NCI-H187 (cell line): ENCODE data around the gene SLC4A8.

ENCODE experiments used
- DNase-seq, 2 experiments: peaks; one replicate each; lab custom pipeline; 2025; lab: John Stamatoyannopoulos, UW

The SLC4A8 gene

DNA sequence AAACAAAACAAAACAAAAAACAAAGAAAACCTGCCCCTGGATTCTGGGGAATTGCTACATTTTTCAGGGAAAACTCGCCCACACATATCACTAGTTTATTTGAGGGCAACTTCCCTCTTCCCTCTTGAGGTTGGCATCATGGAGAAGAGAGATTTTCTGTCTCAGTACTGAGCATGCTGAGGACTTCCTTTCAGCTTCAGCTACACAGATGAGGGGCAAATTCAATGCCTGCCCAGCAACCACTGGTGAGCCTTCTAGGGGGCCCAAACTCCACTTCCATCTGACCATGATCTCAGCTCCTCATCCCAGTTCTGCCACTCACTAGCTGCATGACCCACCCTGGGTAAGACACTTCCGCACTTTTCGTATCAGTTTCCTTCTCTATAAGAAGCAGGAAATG, 103.3 kb downstream of the SLC4A8 start:
- DNase-seq, result no peak

DNA sequence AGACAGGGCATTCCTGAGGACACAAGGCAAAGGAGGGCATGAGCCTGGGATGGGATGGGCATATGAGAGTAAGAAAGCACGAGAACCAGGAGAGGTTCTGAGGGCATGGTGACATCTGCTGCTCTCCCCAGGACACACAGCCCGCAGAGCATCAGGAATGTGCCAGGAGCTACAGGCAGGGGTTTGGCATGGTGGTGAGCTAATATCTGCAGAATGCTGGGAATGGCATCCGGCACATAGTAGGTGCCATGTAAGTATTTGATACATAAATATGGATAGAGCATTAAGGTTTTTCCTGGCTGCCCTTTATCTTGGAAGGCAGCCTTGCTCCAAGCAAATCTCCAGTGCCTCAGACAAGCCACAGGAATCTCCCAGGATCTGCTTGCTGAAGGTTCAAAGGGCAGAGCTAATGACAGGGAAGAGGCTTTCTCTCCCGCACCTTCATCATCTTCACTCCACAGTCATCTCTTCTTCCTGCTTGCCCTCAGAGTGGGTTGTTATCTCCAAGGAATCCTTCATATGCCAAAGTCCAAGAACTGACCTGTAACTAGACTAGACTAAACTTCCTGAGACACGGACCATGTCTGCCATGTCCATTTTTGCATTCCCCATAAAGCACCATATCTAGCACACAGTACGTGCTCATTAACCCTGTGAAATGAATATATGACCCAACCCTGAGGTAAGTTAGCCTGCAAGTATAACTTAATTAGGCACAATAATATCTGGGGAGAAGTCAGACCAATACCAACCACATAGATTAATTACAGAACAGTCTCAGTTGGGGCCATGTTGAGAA, 104.4 kb downstream of the SLC4A8 start:
- no peak for DNase-seq

DNA sequence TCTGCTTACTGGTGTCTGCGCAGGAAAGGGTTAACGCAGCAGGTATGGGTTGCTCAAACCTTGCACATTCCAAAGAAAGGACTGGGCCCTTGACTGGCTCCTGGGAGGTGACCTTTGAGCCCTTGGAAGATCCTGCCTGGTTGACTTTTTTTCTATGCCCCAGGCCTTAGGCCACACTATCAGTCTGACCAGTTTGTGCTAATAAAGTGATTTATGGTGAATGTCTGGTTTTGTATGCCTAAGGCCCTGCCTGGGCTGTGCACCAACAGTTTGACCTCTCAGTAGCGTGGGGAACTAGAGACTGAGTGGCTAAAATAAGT, 105.0 kb downstream of the SLC4A8 start:
- no peak for DNase-seq

DNA sequence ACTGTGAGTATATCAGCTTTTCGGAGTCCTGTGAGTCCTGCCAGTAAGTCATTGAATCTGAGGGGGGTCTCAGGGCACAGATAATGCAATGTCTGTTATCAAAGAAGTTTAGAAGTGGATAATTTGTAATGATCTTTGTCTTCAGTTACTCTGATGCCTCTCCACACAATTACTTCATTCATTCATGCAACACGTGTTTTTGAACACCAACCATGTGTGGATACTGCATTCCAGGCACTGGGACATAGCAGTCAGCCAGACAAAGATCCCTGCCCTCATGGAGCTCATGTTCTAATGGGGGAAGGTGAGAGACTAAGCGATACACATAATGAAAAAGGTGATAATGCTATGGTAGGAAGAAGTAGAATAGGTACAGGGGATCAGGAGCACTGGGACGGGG, 105.6 kb downstream of the SLC4A8 start:
- no peak for DNase-seq

DNA sequence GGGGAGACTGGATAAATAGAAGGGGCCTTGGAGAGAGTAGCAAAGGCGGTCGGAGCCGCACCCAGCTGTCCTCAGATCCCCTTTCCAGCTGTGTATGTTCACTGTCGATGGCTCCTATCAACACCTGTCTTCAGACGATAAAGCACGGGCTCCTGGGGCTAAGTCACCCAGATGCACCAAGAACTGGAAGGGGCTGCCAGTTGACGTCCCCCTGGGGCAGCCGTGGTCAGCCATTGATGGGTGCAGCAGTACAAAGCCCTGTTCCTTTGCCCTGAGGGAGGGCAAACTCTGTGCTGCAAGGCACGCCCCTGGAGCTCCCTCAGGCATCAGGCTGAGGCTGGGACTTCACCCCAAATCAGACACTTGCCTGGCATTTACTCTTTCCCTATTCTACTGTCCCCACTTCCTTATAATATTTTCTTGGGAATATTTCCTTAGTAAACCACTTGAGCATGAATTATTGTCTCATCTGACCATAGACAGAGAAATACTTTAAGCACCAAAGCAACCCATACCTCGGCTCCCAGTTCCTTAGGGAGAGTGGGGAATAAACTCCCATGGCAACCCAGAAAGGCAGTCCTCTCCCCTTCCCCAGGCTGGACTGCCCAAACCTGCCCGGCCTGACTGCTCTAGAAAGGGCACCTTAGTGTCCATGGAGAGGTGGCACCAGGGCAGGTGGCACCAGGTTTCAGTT, 106.8 kb downstream of the SLC4A8 start:
- DNase-seq, result no peak

DNA sequence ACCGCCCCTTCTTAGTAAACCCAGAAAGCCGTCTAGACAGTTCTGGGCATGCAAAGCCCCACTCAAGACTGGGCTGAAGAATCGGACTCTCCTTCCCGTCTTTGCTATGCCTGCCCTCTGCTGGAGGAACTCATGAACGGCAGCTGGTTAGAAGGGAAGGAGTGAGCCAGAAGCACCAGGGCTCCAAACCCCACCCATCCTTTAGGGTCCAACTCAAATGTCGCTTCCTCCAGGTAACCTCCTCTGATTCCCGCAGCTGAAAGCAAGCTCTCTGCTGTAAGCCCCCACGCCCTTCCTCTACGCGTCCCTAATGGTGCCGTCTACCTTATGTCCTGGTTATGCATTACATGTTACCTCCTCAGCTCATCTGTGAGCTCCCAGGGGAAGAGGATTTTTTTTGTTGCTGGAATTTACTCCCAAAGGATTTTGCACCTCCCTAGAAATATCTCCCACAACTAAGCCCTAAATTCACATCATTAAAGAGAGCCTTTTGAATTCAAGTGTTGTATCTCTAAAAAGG, 107.4 kb downstream of the SLC4A8 start:
- peak; percentile 58 to 84 for DNase-seq

DNA sequence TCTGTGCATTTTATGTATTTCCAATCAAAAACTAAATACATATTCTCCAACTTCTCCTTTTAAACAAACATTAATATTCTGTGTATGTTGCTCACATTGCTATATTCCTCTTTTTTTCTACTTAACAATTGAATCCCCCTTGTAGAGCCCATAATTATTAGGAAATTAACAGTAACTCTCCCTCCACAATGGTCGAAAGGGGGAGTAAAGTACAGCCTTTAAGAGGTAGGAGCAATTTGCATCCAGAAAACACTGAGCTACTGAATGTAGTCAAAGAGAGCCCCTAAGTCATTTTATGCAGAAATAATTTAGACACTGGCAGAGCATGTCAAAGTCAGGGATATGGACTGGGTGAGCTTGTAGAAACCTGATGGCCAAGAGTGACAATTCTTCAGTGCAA, 109.2 kb downstream of the SLC4A8 start:
- DNase-seq, result no peak

DNA sequence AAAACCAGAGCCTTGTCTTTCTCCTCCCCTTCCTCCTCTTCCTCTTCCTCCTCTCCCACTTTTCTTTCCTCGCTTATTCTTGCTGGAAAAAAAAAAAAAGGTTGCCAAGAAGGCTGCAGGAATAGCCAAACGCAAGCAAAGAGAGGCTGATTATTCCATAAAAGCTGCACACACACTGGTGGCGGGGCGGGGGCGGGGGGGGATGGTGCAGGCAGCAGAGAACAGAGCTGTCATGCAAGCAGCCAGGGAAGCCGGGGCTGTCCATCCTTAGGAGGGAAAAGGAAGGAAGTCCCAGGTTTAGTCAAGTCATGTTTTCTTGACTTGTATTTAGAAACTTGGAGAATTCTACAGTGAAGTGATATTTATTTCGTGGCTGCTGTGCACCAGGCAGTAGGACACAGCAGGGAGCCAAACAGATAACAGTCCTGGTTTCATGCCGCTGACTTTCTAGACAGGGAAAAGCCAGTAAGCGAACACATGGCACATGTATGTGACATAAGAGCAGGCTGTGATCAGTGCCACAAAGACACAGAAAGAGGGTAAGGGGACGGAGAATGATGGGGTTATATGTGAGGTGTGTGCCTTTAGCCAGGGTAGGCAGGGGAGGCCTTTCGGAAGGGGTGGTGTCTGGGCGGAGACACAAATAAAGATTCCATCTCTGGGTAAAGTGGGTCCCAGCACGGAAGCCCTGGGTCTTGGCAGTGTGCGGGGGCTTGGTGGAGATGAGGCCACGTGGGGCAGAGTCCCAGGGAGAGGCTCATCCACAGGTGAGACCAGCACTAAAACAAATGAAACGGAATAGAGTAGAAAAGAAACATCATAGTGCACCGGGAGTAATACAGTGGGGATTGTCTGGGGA, 109.8 kb downstream of the SLC4A8 start:
- DNase-seq, result no peak

DNA sequence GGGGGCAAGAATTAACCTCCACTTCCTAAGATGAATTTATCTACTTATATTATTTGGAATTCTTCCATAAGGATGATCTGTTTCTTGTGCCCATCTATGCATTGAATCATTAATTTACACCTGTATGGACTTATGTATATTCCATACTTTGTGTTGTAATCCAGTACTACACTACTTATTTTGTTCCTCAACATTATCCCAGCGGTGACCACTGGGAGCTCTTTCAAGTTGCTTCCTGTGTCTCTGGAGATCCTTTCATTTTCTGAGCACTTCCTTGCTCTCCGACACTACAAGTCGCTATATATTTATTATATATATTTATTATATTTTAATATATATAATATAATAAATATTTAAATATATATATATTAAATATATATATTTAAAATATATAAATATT, 111.5 kb downstream of the SLC4A8 start:
- DNase-seq, result no peak

DNA sequence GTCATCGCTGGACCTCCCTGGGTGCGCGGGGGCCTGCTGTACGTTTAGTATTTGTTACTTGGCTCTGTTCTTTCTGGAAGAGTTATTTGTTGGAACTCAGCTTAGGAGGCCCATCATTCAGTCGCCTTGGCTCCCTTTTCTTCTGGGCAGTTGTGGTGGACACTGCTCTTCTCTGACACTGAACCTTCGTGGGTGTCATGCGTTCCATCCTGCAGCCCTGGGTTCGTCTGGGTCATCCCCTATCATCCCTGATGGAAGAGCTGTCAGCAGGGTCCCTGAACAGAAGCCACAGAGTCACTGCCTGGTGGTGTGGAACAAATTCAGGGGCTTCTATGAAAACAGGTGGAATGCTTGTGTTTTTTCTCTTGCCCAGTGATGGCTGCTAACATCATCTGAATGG, 113.5 kb downstream of the SLC4A8 start:
- no peak for DNase-seq

DNA sequence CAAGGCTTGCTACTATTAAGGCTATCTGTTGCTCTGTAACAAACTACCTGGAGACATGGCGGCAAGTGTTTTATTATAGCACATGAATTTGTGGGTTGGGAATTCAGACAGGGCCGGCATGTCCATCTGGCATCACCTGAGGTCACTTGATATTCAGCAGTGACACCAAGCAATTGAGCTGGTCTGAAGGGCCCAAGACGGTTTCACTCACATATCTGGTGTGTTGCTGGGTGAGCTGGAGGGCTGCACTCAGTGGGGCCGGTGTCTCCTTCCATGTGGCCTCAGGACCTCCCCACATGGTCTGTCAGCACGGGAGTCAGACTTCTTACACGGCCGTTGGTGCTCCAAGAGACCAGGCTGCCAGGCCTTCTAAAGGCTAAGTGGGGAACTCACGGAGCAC, 114.0 kb downstream of the SLC4A8 start:
- DNase-seq, result no peak

DNA sequence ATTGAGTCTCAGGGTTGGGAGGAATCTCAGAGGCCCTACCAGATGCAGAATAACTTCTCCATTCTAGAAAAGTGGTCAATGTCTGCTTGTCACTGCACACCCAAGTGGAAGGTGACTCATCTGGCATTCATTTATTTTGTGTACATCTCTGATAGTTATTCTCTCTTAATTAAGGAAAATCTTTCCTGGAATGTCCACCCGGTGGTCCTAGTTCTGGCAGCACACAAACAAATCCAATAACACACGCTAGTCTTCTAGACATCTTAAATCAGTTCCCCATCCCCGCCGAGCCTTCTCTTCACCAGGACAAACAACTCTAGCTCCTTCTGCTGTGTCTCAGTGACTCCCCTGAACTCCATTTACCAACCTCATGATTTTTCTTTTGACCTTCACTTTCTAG, 116.4 kb downstream of the SLC4A8 start:
- no peak for DNase-seq

DNA sequence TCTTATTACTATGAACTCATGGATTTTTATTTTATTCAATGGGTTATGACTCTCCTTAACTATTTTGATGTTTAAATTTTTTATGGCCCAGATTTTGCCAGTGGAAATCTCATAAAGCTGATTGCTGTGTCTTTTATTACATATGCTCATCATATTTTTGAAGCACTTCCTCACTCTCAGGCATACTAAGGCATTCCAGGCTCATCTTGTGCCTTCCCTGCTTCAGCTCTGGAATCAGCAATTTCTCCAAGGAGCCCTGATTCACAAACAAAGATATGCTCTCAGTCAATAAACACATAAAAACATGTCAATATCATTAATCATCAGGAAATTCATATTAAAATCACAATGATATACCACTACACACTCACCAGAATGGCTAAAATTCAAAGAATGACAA, 121.5 kb downstream of the SLC4A8 start:
- no peak for DNase-seq

DNA sequence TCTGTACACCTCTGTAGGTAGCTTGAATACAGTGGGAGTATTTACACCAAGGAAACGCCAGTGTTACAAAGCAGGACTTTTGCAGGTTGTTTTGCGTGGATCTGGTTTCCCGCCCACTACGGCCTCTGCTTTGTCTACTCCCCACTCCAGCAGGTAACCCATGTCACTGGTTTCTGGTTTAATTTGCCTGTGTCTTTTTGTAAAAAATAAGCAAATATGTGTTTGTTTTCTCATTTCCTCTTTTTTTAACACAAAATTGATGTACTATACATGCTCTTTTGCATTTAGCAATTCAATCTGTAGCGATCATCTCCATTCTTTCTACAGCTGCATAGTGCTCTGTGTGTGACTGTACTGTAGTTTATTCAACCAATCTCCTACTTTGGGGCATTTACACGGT, 123.0 kb downstream of the SLC4A8 start:
- no peak for DNase-seq

DNA sequence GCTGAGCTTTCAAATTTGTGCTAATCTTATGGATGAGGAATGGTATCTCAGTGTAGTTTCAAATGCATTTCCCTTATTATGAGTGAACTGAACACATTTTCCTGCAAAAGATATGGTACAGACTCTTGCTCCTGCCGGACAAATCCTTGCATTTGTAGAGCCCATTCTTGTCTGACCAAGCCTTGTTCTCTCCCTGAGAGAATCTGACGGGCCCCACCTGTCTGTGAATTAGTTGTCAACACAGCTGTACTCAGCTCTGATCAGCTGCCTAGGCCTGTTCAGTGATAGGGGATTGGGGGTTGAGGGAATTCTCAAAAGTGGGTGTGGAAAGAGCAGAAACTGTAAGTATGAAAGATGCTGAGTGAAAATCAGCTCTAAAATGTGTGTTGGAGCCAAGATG, 123.6 kb downstream of the SLC4A8 start:
- no peak for DNase-seq

DNA sequence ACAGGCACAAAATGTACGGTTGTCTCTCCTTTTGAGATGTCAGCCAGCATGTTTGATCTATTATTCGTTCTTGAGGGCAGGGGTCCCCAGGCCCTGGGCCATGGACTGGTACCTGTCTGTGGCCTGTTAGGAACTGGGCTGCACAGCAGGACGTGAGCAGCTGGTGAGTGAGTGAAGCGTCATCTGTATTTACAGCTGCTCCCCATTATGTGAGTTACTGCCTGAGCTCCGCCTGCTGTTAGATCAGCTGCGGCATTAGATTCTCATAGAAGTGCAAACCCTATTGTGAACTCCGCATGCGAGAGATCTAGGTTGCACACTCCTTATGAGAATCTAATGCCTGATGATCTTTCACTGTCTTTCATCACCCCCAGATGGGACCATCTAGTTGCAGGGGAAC, 125.0 kb downstream of the SLC4A8 start:
- no peak for DNase-seq
